ENCODE results near the gene DEFB126.
"Not testable (repeated sequence)": the region's sequence is repeated elsewhere in the genome, so short reads cannot be mapped to it uniquely, and the experiment has no call there.

Gene DEFB126, protein sequence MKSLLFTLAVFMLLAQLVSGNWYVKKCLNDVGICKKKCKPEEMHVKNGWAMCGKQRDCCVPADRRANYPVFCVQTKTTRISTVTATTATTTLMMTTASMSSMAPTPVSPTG
- total RNA-seq: 0 reads per million in 2 donors

DNA sequence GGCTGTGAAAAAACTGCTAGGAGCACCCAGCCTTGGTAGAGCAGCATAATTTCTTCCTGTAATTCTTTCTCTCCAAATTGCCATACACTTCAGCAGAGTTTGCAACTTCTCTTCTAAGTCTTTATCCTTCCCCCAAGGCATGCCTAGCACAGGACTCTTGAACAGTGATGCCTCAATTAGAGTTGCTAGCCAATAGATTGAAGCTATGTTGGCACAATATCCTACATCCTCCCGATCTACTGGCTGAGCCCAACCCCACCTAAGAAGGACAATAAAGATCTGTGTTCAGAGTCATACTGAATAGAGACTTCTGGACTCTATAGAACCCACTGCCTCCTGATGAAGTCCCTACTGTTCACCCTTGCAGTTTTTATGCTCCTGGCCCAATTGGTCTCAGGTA lies at the start of gene DEFB126:
TSS of gene DEFB126 (plus strand) at position 301 of the 400 bp plus-strand sequence. CDS start at position 340, 39 bp downstream.
- DNase-seq: no peak

DNA sequence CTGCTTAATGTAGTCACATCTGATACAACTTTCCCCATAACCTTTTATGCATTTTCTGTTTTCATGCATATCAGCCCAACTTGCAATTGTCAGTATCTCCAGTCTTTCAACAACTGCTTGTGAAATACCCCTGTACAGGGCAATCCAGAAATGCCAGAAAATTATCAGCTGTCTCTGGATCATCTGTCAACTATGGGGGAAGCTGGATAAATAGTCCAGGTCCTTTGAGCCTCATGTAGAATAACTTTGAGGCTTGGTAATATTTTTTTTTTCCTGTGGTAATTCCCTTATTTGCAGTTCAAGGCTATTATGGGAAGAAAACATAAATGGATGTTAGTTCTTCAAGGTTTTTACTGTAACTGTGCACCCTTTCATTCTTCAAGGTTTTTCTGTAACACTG lies 48.7 kb upstream of the DEFB126 start:
- DNase-seq: no peak

DNA sequence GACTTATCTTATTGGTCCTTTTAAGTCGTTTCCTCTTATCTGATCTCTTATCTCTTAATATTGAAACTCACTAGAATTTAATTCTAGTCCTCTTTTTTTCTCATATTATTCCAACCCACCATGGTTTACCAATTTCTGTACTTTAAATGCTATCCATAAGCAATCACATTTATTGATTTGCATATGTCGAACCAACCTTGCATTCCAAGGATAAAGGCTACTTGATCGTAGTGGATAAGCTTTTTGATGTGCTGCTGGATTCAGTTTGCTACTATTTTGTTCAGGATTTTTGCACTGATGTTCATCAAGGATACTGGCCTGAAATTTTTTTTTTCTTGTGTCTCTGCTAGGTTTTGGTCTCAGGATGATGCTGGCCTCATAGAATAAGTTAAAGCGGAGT lies 47.2 kb upstream of the DEFB126 start:
- DNase-seq: no peak

DNA sequence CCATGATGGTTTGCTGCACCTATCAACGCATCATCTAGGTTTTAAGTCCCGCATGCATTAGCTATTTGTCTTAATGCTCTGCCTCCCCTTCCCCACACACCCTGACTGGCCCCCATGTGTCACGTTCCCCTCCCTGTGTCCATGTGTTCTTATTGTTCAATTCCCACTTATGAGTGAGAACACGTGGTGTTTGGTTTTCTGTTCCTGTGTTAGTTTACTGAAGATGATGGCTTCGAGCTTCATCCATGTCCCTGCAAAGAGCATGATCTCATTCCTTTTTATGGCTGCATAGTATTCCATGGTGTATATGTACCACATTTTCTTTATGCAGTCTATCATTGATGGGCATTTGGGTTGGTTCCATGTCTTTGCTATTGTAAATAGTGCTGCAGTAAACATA lies 44.7 kb upstream of the DEFB126 start:
- not testable (repeated sequence) for DNase-seq

DNA sequence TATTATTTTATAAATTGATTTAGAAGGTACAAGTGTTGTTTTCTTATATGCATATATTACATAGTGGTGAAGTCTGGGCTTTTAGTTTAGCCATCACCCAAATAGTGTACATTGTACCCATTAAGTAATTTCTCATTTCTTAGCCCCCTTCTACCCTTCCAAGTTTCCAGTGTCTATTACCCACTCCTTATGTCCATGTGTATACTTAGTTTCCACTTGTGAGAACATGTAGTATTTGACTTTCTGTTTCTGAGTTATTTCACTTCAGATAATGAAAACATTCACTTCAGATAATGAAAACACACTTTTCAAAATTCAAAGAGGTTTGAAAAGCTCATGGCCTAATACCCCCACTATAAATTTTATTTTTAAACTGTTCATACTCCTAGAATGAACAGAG lies 40.4 kb upstream of the DEFB126 start:
- DNase-seq: no peak

DNA sequence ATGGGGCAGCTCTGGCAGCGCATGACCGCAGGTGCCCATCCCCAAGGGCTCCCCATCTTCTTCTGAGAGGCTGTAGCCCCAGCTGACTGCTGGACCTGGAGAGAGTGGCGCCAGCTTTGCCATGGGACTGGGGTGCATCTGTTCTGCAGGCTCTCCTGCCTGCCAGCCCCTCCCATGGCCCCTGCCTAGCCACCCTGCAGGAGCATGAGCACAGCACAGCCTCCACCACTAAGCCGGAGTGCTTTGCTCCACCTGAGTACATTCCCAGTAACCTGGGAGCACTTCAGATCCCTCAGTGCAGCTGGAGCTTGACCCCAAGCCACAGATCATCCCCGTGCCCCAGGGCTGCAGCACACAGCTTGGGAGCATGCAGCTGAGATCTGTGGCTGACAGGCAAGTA lies 38.9 kb upstream of the DEFB126 start:
- no peak for DNase-seq

DNA sequence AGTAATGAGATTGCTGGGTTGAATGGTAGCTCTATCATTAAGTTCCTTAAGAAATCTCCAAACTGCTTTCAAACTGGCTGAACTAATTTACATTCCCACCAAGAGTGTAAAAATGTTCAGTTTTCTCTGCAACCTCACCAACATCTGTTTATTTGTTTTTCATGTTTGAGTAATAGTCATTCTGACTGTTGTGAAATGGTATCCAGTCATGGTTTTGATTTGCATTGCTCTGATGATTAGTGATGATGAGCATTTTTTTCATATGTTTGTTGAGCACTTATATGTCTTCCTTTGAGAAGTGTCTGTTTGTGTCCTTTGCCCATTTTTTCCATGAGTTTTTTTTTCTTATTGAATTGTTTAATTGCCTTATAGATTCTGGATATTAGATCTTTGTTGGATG lies 30.0 kb upstream of the DEFB126 start:
- no peak for DNase-seq

DNA sequence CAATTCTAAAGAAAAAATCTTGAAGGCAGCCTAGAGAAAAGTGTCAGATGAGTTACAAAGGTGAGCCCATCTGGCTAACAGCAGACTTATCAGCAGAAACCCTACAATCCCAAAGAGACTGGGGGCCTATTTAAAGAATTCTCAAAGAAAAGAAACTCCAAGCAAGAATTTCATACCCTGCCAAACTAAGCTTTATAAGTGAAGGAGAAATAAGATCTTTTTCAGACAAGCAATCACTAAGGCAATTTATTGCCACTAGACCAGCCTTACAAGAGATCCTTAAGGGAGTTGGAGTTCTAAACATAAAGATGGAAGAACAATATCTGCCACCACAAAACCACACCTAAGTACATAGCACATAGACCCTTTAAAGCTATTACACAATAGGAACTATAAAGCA lies 24.9 kb upstream of the DEFB126 start:
- no peak for DNase-seq

DNA sequence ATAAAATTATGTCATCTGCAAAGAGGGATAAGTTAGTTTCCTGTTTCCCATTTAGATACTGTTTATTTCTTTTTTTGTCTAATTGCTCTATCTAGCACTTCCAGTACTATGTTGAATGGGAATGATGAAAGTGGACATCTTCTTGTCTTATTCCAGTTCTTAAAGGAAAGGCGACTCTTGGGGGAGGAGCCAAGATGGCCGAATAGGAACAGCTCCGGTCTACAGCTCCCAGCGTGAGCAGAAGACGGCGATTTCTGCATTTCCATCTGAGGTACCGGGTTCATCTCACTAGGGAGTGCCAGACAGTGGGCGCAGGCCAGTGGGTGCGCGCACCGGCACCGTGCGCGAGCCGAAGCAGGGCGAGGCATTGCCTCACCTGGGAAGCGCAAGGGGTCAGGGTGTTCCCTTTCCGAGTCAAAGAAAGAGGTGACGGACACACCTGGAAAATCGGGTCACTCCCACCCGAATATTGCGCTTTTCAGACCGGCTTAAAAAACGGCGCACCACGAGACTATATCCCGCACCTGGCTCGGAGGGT lies 12.5 kb upstream of the DEFB126 start:
- not testable (repeated sequence) for DNase-seq

DNA sequence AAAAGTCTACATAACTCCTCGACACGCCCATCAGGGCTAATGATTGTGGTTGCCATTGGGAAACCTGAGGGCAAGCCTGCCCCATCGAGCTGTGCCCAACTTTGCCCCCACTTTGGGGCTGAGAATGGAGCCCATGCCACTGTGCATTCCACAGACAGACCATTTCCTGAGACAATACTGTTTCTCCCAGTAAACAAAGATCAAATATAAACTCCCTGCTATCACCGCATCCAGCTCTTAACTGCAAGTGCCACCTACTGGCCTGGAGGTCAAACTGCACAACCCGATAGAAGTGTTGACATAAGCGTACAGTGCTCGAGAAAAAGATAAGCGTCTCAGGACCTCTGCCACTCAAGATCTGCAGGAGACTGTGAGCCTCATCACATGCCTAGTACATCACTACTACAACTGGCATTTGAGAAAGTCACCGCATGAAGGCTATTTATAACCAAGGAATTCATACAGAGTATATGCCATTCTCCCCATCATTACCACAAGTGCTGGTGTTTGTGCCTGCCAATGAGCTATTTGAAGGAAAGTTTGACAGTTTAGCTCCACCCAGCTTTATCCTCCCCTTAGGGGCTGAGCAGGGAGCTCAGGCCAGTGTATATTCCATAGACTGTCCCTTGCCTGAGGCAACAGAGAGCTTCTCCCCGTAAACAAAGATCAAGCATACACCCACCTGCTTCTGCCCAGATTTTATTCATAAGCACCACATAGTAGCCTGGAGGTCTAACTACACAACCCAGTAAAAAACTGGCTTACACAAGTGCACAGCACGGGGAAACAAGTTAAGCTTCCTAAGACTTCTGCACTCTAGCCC lies 4.5 kb upstream of the DEFB126 start:
- no peak for DNase-seq

DNA sequence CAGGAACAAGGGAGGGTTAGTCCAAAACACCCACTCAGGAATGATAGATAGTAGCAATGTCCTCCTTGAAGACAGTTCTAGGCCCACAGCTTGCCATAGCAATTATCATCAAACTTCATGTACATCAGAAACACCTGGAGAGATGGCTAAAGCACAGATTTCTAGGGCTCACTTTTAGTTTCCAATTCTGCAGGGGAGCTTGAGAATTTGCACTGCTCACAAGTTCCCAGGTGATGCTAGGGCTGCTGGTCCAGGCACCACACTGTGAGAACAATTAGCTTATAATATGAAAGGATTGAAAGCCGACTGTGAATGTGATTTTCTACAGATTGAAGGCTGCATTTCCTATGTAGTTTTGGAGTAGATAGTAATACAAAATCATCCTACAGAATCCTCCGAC lies 3.5 kb downstream of the DEFB126 start:
- DNase-seq: no peak

DNA sequence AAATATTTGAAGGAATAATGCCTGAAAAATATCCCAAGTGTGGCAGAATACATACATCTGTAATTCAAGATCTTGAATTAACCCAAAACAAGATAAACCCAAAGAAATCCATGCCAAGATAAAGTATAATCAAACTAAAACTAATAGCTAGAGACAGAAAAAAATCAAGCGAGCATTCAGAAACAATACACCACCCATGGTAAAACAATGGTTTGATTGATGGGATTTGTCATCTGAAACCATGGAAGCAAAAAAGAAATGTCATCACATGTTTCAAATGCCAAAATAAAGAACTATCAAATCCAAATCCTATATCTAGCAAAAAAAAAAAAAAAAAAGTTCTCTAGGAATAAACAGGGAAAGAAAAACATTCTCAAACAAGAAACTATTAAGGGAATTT lies 9.7 kb downstream of the DEFB126 start:
- DNase-seq: no peak

DNA sequence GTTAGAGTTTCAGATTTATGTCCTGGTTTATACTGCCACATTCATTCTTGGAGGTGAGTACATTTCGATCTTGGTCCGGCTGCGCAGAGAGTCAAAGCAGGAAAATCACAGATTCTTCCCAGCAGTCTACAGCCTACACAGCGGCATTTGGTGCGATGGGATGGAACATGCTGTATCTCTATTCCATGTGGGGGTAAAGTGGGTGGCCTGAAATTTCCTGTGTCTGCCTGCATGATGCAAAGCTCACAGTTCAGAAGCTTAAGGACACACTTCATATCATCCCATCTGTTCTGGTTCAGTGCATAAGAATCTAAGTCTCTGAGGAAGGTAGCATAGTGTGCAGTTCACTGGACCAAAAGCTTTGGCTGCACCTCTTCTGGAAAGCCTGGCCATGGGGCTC lies 14.8 kb downstream of the DEFB126 start, which contains the start of gene DEFB127:
TSS of gene DEFB127 (plus strand) at position 301 of the 400 bp plus-strand sequence. CDS start at position 392, 91 bp downstream.
- DNase-seq: no peak

DNA sequence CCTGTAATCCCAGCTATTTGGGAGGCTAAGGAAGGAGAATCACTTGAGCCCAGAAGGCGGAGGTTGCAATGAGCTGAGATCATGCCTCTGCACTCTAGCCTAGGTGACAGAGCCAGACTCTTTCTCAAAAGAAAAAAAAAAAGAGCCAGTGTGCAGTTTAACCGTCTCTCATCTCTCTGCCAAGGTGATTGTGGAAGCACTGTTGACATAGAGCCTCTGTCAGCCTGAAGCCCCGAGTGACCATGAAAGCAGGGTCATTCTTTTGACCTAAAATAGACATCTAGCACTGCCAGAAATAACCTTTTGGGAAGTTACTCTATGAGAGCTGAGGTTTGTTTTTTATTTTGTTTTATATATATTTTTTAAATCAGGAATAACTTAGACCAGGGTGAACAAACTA lies 22.2 kb downstream of the DEFB126 start:
- DNase-seq: no peak

DNA sequence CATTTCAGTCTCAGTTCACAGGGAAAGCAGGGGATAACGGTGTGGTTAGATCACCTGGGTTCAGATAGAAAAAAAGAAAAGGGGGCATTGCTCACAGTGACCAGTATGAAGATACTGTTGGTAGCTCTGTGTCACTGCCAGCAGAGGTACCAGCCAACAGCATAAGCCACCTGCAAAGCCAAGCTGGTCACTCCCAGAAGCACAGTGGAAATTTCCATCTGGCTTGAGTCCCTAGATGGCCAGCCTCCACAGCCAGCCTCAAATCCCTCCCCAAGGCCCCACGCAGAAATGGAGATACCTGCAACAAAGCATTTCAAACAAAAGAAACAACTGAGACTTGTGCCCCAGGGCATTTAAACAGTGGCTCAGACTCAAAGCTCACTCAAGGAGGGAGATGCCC lies 26.5 kb downstream of the DEFB126 start:
- DNase-seq: no peak

DNA sequence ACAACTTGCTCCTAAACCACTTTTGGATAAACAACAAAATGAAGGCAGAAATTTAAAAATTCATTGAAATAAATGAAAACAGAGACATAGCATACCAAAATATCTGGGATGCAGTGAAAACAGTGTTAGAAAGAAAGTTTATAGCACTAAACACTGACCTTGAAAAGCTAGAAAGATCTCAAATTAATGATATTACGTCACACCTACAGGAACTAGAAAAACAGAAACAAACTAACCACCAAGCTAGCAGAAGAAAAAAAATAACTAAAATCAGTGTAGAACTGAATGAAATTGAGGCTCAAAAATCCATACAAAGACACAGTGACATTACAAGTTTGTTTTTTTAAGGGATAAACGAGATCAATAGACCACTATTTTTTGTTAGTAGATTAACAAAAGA lies 41.9 kb downstream of the DEFB126 start:
- no peak for DNase-seq

DNA sequence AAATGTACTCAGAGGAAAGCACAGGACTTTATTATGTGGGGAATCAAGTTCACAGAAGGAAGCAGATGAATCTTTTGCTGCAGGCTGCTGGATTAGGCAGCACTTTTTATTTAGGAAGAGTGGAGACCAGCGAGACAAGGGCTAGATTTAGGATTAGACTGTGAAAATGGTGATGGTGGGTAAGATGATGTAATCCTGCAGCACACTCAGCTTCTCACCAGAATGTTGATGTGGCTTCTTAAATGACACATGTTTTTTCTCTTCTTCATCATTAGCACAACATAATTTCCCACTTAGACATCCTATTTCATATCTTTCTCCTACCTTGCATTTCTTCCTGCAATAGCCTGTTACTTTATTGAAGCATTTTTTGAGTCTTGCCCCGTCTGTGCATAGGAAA lies 45.3 kb downstream of the DEFB126 start:
- DNase-seq: no peak

DNA sequence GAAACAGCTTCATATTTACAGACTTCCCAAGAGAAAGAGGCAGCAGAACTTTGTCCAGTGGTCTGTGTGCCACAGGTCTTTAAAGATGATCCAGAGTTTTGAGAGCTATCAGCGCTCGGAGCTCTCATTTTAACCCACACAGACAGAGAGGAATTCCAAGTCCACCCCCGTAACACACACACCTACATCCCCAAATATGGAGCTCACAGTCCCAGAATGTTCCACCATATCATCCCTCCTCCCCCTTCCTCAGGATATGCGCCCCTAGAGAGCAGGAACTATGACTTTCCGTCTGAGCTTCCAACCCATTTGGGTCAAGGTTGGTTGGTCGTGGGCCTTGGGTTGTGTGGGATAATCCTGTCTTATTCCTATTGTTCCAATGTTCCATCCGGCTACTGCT lies 47.2 kb downstream of the DEFB126 start, which contains the start of gene DEFB128:
TSS of gene DEFB128 (minus strand) at position 101 of the 400 bp plus-strand sequence. CDS start at position 13, 88 bp downstream.
- DNase-seq: no peak

All from activated gamma-delta T cell (primary cell).